ENCODE results near the gene UBE2D4. TPM values are rescaled to one million over a fixed set of nuclear protein-coding genes. Genes with fewer than 3 reads are reported as not detected.
"Not testable (repeated sequence)": the region's sequence is repeated elsewhere in the genome, so short reads cannot be mapped to it uniquely, and the experiment has no call there.

The UBE2D4 gene
- total and polyA plus RNA-seq, 2 donors (not counting 1 experiment from before 2014, with no cell fraction given): 5.8 to 9.4 TPM

DNA sequence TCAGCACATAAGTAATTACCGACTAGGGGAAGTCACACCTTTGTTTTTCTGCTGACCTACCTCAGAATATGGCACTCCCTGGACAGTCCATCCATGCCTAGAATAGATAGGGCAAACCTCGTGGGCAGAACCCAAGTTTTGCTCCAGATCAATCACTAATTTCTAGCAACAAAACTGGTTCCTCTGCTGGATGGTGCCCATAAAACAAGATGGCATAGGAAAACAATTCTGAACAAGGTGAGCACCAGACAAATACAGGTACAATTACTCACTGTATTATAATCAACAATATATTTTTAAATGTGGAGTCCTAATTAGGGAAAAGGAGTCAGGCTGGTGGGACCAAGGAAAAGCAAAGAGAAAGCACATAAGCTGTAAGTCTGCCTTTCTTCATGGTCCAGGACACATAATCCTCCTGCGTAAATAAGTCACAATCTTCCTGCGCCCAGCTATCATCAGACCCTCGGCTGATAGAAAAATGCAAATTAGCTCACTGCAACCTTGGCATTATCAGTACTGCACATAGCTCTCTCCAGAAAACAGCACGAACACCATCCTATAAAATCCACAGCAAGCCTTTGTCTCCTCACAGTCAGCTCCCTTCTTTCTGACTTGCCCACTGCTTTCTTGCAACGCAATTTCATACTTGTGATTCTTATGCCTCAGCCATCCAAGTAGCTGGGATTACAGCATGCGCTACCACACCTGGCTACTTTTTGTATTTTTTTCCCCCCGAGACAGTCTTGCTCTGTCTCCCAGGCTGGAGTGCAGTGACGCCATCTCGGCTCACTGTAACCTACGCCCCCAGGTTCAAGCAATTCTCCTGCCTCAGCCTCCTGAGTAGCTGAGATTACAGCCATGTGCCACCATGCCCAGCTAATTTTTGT lies 34.9 kb upstream of the UBE2D4 start:
- no peak overlapping the region for H2AFZ ChIP-seq (ENCODE audit: insufficient read depth, low read depth, low read length, poor library complexity, severe bottlenecking)
- H3K9ac ChIP-seq (ENCODE audit: low read length): no peak overlapping the region
- no peaks in the 10 kb centered on the region for H3K27me3 Mint-ChIP-seq
- no peaks in the 10 kb centered on the region for H3K9me3 Mint-ChIP-seq (ENCODE audit: insufficient read depth)
- no peak overlapping the region for H3K4me3 Mint-ChIP-seq
- peaks cover 0 to 5% of the 10 kb centered on the region in 2 experiments for H3K36me3 ChIP-seq (replicated peaks in 1 of 2; ENCODE audit: control extremely low read depth in 1 of 2, control insufficient read depth in 1 of 2, extremely low read depth in 1 of 2, insufficient read depth in 2 of 2, low read length in 1 of 2)
- peaks cover 28% of the 10 kb centered on the region for H3K4me1 Mint-ChIP-seq
- H3K4me2 ChIP-seq (replicated peaks; ENCODE audit: low read depth, low read length, poor library complexity, severe bottlenecking): no peak overlapping the region
- TF ChIP-seq, protein P1, sequence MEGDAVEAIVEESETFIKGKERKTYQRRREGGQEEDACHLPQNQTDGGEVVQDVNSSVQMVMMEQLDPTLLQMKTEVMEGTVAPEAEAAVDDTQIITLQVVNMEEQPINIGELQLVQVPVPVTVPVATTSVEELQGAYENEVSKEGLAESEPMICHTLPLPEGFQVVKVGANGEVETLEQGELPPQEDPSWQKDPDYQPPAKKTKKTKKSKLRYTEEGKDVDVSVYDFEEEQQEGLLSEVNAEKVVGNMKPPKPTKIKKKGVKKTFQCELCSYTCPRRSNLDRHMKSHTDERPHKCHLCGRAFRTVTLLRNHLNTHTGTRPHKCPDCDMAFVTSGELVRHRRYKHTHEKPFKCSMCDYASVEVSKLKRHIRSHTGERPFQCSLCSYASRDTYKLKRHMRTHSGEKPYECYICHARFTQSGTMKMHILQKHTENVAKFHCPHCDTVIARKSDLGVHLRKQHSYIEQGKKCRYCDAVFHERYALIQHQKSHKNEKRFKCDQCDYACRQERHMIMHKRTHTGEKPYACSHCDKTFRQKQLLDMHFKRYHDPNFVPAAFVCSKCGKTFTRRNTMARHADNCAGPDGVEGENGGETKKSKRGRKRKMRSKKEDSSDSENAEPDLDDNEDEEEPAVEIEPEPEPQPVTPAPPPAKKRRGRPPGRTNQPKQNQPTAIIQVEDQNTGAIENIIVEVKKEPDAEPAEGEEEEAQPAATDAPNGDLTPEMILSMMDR (IDR thresholded peaks at IDR 0.05): no peak
- no peak for TF ChIP-seq EZH2 (IDR thresholded peaks at IDR 0.05; ENCODE audit: borderline replicate concordance, insufficient read depth, low read depth, low read length, poor library complexity, severe bottlenecking)
- H3K27ac ChIP-seq (ENCODE audit: low read length in 2 of 2): no peak overlapping the region
- POLR2A ChIA-PET: no interaction called here
- 98% methylated on average over 8 of the region's 12 CpGs for WGBS (ENCODE audit: insufficient coverage)
- H3K79me2 ChIP-seq (ENCODE audit: control insufficient read depth, insufficient read depth, low read length): peaks cover 65% of the 10 kb centered on the region
- ATAC-seq (ENCODE audit: low read depth) (no peak), DNase-seq (no peak)
- no peaks in the 10 kb centered on the region for H3K4me1 ChIP-seq (ENCODE audit: control insufficient read depth in 2 of 2, insufficient read depth in 2 of 2, low read length in 2 of 2)
- H3K27me3 ChIP-seq (replicated peaks in 1 of 4; ENCODE audit: control extremely low read depth in 1 of 4, control insufficient read depth in 3 of 4, insufficient read depth in 4 of 4, low read length in 3 of 4): no peaks in the 10 kb centered on the region
- no peak overlapping the region for H3K4me3 ChIP-seq (ENCODE audit: control extremely low read depth in 1 of 5, extremely low read depth in 1 of 5, insufficient read depth in 1 of 5, low read depth in 2 of 5, low read length in 4 of 5)
- no peaks in the 10 kb centered on the region for H3K9me3 ChIP-seq (ENCODE audit: control extremely low read depth in 1 of 3, control insufficient read depth in 2 of 3, insufficient read depth in 1 of 3, low read length in 2 of 3)
- H3K27ac Mint-ChIP-seq: no peak overlapping the region
- CTCF ChIA-PET: no interaction called here
- intact Hi-C loops (cut with micrococcal nuclease): no loop called here
- H4K20me1 ChIP-seq (ENCODE audit: control insufficient read depth, insufficient read depth, low read length, poor library complexity, severe bottlenecking): peaks cover 42% of the 10 kb centered on the region

DNA sequence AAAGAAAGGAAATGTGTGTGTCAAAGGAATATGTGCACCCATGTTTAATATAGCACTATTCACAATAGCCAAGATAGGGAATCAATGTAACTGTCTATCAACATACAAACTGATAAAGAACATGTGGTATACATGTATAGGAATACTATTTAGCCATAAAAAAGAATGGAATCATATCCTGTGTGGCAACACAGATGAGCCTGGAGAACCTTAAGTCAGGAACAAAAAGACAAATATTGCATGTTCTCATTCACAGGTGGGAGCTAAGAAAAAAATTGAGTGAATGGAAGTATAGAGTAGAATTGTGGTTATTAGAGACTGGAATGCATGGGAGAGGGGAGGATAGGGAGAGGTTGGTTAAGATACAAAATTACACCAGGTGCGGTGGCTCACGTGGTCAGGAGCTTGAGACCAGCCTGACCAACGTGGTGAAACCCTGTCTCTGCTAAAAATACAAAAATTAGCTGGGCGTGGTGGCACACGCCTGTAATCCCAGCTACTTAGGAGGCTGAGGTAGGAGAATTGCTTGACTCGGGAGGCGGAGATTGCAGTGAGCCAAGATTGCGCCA lies 30.3 kb upstream of the UBE2D4 start:
- Histone ChIP-seq H2AFZ (ENCODE audit: insufficient read depth, low read depth, low read length, poor library complexity, severe bottlenecking) (no peak overlapping the region), H4K20me1 (ENCODE audit: control insufficient read depth, insufficient read depth, low read length, poor library complexity, severe bottlenecking) (peaks cover 25% of the 10 kb centered on the region), H3K27me3 (replicated peaks in 1 of 4; ENCODE audit: control extremely low read depth in 1 of 4, control insufficient read depth in 3 of 4, insufficient read depth in 4 of 4, low read length in 3 of 4) (no peaks in the 10 kb centered on the region), H3K36me3 (replicated peaks in 1 of 2; ENCODE audit: control extremely low read depth in 1 of 2, control insufficient read depth in 1 of 2, extremely low read depth in 1 of 2, insufficient read depth in 2 of 2, low read length in 1 of 2) (peaks cover 0 to 5% of the 10 kb centered on the region in 2 experiments), H3K4me1 (ENCODE audit: control insufficient read depth in 2 of 2, insufficient read depth in 2 of 2, low read length in 2 of 2) (no peaks in the 10 kb centered on the region), H3K4me2 (replicated peaks; ENCODE audit: low read depth, low read length, poor library complexity, severe bottlenecking) (no peak overlapping the region), H3K9ac (ENCODE audit: low read length) (no peak overlapping the region), H3K9me3 (ENCODE audit: control extremely low read depth in 1 of 3, control insufficient read depth in 2 of 3, insufficient read depth in 1 of 3, low read length in 2 of 3) (no peaks in the 10 kb centered on the region), H3K27ac (ENCODE audit: low read length in 2 of 2) (no peak overlapping the region), H3K4me3 (ENCODE audit: control extremely low read depth in 1 of 5, extremely low read depth in 1 of 5, insufficient read depth in 1 of 5, low read depth in 2 of 5, low read length in 4 of 5) (no peak overlapping the region), H3K79me2 (ENCODE audit: control insufficient read depth, insufficient read depth, low read length) (peaks cover 81% of the 10 kb centered on the region)
- no peak overlapping the region for H3K27ac Mint-ChIP-seq
- DNase-seq: no peak
- no peak overlapping the region for H3K4me3 Mint-ChIP-seq
- TF ChIP-seq EZH2 (IDR thresholded peaks at IDR 0.05; ENCODE audit: borderline replicate concordance, insufficient read depth, low read depth, low read length, poor library complexity, severe bottlenecking): no peak
- TF ChIP-seq, protein P1 (IDR thresholded peaks at IDR 0.05): no peak
- no peaks in the 10 kb centered on the region for H3K27me3 Mint-ChIP-seq
- WGBS (ENCODE audit: insufficient coverage): 97% methylated on average over 5 of the region's 8 CpGs
- no peak for ATAC-seq (ENCODE audit: low read depth)
- H3K9me3 Mint-ChIP-seq (ENCODE audit: insufficient read depth): no peaks in the 10 kb centered on the region
- intact Hi-C loops (cut with micrococcal nuclease): no loop called here
- H3K4me1 Mint-ChIP-seq: peaks cover 15% of the 10 kb centered on the region
- CTCF ChIA-PET: interaction anchor here (0.7 kb wide), 1 partner anchor 12 kb away, joined by 3 read pairs; no protein-coding TSS in a partner anchor
- POLR2A ChIA-PET: no interaction called here

DNA sequence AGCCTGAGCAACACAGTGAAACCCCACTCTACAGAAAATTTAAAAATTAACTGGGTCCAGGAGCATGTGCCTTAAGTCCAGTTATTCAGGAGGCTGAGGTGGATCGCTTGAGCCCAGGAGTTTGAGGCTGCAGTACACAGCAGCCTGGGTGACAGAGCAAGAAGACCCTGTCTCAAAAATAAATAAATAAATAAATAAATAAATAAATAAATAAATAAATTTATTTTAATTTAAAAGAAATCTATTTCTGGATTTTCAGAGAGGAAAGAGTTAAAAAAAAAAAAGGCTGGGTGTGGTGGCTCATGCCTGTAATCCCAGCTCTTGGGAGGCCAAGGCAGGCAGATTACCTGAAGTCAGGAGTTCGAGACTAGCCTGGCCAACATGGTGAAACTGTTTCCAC lies 27.7 kb upstream of the UBE2D4 start:
- WGBS (ENCODE audit: insufficient coverage): 100% methylated on average over 1 of the region's 2 CpGs
- H3K27ac Mint-ChIP-seq, POLR2A ChIA-PET: not testable (repeated sequence)

More for the DNA sequence above, 27.7 kb upstream of the UBE2D4 start:
- H3K9ac ChIP-seq (ENCODE audit: low read length); H3K27ac ChIP-seq (ENCODE audit: low read length in 2 of 2); H3K27me3 Mint-ChIP-seq; H3K4me3 ChIP-seq (ENCODE audit: control extremely low read depth in 1 of 5, extremely low read depth in 1 of 5, insufficient read depth in 1 of 5, low read depth in 2 of 5, low read length in 4 of 5); H3K4me3 Mint-ChIP-seq; H3K27me3 ChIP-seq (replicated peaks in 1 of 4; ENCODE audit: control extremely low read depth in 1 of 4, control insufficient read depth in 3 of 4, insufficient read depth in 4 of 4, low read length in 3 of 4); DNase-seq; H3K4me2 ChIP-seq (replicated peaks; ENCODE audit: low read depth, low read length, poor library complexity, severe bottlenecking); H3K4me1 ChIP-seq (ENCODE audit: control insufficient read depth in 2 of 2, insufficient read depth in 2 of 2, low read length in 2 of 2); H4K20me1 ChIP-seq (ENCODE audit: control insufficient read depth, insufficient read depth, low read length, poor library complexity, severe bottlenecking); H3K9me3 ChIP-seq (ENCODE audit: control extremely low read depth in 1 of 3, control insufficient read depth in 2 of 3, insufficient read depth in 1 of 3, low read length in 2 of 3); H3K4me1 Mint-ChIP-seq; H2AFZ ChIP-seq (ENCODE audit: insufficient read depth, low read depth, low read length, poor library complexity, severe bottlenecking); H3K36me3 ChIP-seq (replicated peaks in 1 of 2; ENCODE audit: control extremely low read depth in 1 of 2, control insufficient read depth in 1 of 2, extremely low read depth in 1 of 2, insufficient read depth in 2 of 2, low read length in 1 of 2); ATAC-seq (ENCODE audit: low read depth); H3K9me3 Mint-ChIP-seq (ENCODE audit: insufficient read depth); CTCF ChIA-PET; intact Hi-C loops (cut with micrococcal nuclease): not testable (repeated sequence)
- peaks cover 81% of the 10 kb centered on the region for H3K79me2 ChIP-seq (ENCODE audit: control insufficient read depth, insufficient read depth, low read length)

All from B cell (primary cell).